K562 (cell line): ENCODE results near the gene TMC6. TPM values are rescaled to one million over a fixed set of nuclear protein-coding genes. Genes with fewer than 3 reads are reported as not detected.

Source experiments
- ATF1 ChIP-seq, 2 experiments: fragments of 450-650 bp in 1 of 2; IDR thresholded peaks; 2 replicates each; pipeline ENCODE4 v1.6.1; 2016; ENCODE audit warnings: missing compliant biosample characterization in 1 of 2, missing genetic modification characterization in 1 of 2
- BHLHE40 ChIP-seq: IDR thresholded peaks from 2 replicates; pipeline ENCODE4 v1.6.1; 2011; ENCODE audit warnings: low read length, improper control_type of control experiment
- CBX1 ChIP-seq: sonication (generic); IDR thresholded peaks from 2 replicates; pipeline ENCODE4 v1.6.1; 2016; ENCODE audit warnings: antibody characterized with exemption, low read depth, mild to moderate bottlenecking
- CBX5 ChIP-seq: IDR thresholded peaks from 2 replicates; pipeline ENCODE4 v1.6.1; 2014; ENCODE audit warnings: low read depth, borderline replicate concordance
- CHCHD3 ChIP-seq: fragments of 250-450 bp; sonication (Bioruptor Pico); IDR thresholded peaks from 2 replicates; pipeline ENCODE4 v2.1.2; 2022; ENCODE audit warnings: mild to moderate bottlenecking
- CREM ChIP-seq: IDR thresholded peaks from 2 replicates; pipeline ENCODE4 v1.6.1; 2014; ENCODE audit warnings: antibody characterized with exemption, low read depth
- GABPA ChIP-seq: fragments of 200-800 bp; sonication (Bioruptor generic); conservative IDR thresholded peaks from 2 replicates; pipeline ENCODE4 v1.6.1; 2016; ENCODE audit warnings: low read depth, missing genetic modification characterization, missing compliant biosample characterization
- NFRKB ChIP-seq: fragments of 450-650 bp; IDR thresholded peaks from 2 replicates; pipeline ENCODE4 v1.6.1; 2016; ENCODE audit warnings: low read depth
- PATZ1 ChIP-seq: fragments of 250-450 bp; sonication (Bioruptor Pico); IDR thresholded peaks from 2 replicates; pipeline ENCODE4 v1.5.0; 2020; ENCODE audit warnings: mild to moderate bottlenecking, borderline replicate concordance
- PML ChIP-seq: IDR thresholded peaks from 2 replicates; pipeline ENCODE4 v1.6.1; 2012; ENCODE audit warnings: low read length, inconsistent platforms
- SAP30 ChIP-seq: fragments of 200-600 bp; sonication (generic); IDR thresholded peaks from 2 replicates; pipeline ENCODE4 v1.6.1; 2012; ENCODE audit warnings: borderline replicate concordance, low read depth, mild to moderate bottlenecking, moderate library complexity, low read length, control low read depth, inconsistent platforms; ENCODE audit not compliant: insufficient read depth, poor library complexity, severe bottlenecking
- SP2 ChIP-seq: IDR thresholded peaks from 2 replicates; pipeline ENCODE4 v1.6.1; 2011; ENCODE audit warnings: mild to moderate bottlenecking, low read depth, low read length, moderate library complexity; ENCODE audit not compliant: poor library complexity, severe bottlenecking; ENCODE audit errors: extremely low read depth
- TAF1 ChIP-seq: IDR thresholded peaks from 2 replicates; pipeline ENCODE4 v1.6.1; 2011; ENCODE audit warnings: mild to moderate bottlenecking, low read length, moderate library complexity; ENCODE audit not compliant: insufficient read depth, control insufficient read depth, severe bottlenecking; ENCODE audit errors: extremely low read depth
- TEAD4 ChIP-seq, 2 experiments: sonication (generic) in 1 of 2; formaldehyde crosslinking in 1 of 2; IDR thresholded peaks; 2 replicates each; pipeline versions ENCODE4 v1.6.1 to v1.8.0; 2012 to 2022; ENCODE audit warnings: borderline replicate concordance in 1 of 2, inconsistent platforms in 1 of 2, low read length in 1 of 2, mild to moderate bottlenecking in 1 of 2, missing genetic modification reagents in 1 of 2
- VEZF1 ChIP-seq: fragments of 200-800 bp; sonication (Bioruptor generic); IDR thresholded peaks from 2 replicates; pipeline ENCODE4 v1.6.1; 2017; ENCODE audit warnings: missing genetic modification characterization, missing compliant biosample characterization
- YY1 ChIP-seq, 3 experiments: IDR thresholded peaks; 2 replicates each; pipeline ENCODE4 v1.6.1; 2011; ENCODE audit warnings: low read length in 2 of 3, mild to moderate bottlenecking in 2 of 3, moderate library complexity in 2 of 3, borderline replicate concordance in 1 of 3, control low read depth in 1 of 3, low read depth in 1 of 3; ENCODE audit not compliant: insufficient read depth in 3 of 3, insufficient replicate concordance in 2 of 3, control insufficient read depth in 1 of 3, insufficient read length in 1 of 3; ENCODE audit errors: extremely low read depth in 1 of 3
- ZBTB17 ChIP-seq: fragments of 450-650 bp; formaldehyde crosslinking; IDR thresholded peaks from 2 replicates; pipeline ENCODE4 v1.4.0; 2020; ENCODE audit warnings: mild to moderate bottlenecking
- ZNF740 ChIP-seq, 3 experiments: fragments of 200-800 bp in 1 of 3; sonication (Bioruptor generic) in 1 of 3; sonication (generic) in 1 of 3; formaldehyde crosslinking in 1 of 3; IDR thresholded peaks; 2 replicates each; pipeline versions ENCODE4 v1.6.1 to v1.8.0; 2016 to 2022; ENCODE audit warnings: mild to moderate bottlenecking in 2 of 3, missing compliant biosample characterization in 2 of 3, missing genetic modification characterization in 2 of 3, missing genetic modification reagents in 1 of 3
- polyA plus RNA-seq, 8 experiments: library from polyadenylated mRNA; depleted of rRNA in 4 of 8; stranded (reverse) in 5 of 8; unstranded in 3 of 8; fragments of >200 nt; fragmentation: Nextera tagmentation in 2 of 8; fragmentation: Illumina TruSeq in 1 of 8; extraction: Ambion mirVana in 2 of 8; extraction: Trizol in 1 of 8; gene quantifications; 2 replicates each; pipeline versions ENCODE4 v1.2.1 to v1.2.3, GENCODE V29; 2011 to 2014; ENCODE audit warnings: inconsistent platforms in 1 of 8, missing spikeins in 1 of 8
- total RNA-seq, 7 experiments: library from RNA; depleted of rRNA in 6 of 7; stranded (reverse); fragments of >200 nt in 6 of 7; fragmentation: Illumina TruSeq in 2 of 7; extraction: Trizol in 2 of 7; gene quantifications; 2 replicates each; pipeline versions ENCODE4 v1.2.1 to v1.2.3, GENCODE V29; 2011 to 2021; ENCODE audit warnings: low replicate concordance in 1 of 7
- TF ChIP-seq, protein P1 (sequence below): sonication (generic); formaldehyde crosslinking; IDR thresholded peaks from 2 replicates; pipeline ENCODE4 v1.8.0; 2022; ENCODE audit warnings: mild to moderate bottlenecking, low read depth, missing genetic modification reagents

Gene TMC6
- total and polyA plus RNA-seq, 9 of the 15 experiments (the other 6 are each of a cell fraction or from before 2014, with no cell fraction given): 4.1 to 351 (median 66.9) TPM

DNA sequence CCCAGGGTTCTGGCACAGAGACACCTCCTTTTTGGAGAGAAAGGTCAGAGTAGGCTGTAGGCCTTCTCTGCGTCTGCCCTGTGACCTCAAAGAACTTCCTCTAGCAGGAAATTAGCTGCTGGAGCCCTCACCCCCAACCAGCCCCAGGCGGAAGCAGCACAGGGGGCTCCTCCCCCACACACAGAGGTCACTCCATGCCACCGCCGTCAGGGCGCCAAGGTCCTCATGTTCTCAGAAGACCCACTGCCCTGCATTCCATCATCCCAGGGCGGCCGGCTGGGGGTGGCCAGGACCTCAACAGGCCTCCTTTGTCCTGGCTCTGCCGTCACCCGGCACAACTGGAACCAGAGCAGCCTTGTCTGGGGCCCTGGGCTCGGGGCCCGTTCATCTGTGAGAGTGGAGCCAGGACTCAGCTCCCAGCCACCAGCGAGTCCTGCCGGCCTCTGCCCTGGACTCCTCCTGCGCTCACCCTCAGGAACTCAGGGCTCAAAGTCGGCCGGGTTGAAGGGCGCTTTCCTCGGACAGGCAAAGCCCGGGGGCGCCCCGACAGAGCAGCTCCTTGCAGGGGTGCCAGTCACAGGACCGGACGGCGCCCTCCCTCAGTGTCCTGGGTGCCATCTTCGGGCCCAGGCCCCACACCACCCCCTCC is 1.2 kb downstream of the TMC6 start (continued):
- TF ChIP-seq NFRKB: 0 out of 2 replicates have a peak, but pooled peaks have one; percentile 52
- 0 out of 2 replicates have a peak, but pooled peaks have one; percentile 16 for TF ChIP-seq TEAD4 (IDR thresholded peaks at IDR 0.05; ENCODE audit: low read length)
- no peak for TF ChIP-seq TEAD4 (CRISPR knock-in tag; IDR thresholded peaks at IDR 0.05; ENCODE audit: borderline replicate concordance)
- 0 out of 2 replicates have a peak, but pooled peaks have one; percentile 3 for TF ChIP-seq BHLHE40
- TF ChIP-seq PML: peak; percentile 39; the same call in 1 of the 2 replicates
- peak; percentile 44 for TF ChIP-seq SAP30
- TF ChIP-seq, protein P1, sequence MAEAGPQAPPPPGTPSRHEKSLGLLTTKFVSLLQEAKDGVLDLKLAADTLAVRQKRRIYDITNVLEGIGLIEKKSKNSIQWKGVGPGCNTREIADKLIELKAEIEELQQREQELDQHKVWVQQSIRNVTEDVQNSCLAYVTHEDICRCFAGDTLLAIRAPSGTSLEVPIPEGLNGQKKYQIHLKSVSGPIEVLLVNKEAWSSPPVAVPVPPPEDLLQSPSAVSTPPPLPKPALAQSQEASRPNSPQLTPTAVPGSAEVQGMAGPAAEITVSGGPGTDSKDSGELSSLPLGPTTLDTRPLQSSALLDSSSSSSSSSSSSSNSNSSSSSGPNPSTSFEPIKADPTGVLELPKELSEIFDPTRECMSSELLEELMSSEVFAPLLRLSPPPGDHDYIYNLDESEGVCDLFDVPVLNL: no peak
- TF ChIP-seq CBX5: no peak
- peak; percentile 77 for TF ChIP-seq VEZF1
- TF ChIP-seq CBX1: peak; percentile 56; the same call in 1 of the 2 replicates
- no peak for TF ChIP-seq ATF1 (CRISPR knock-in tag; IDR thresholded peaks at IDR 0.05)
- peak; percentile 60 for TF ChIP-seq ATF1 (tag; IDR thresholded peaks at IDR 0.05)
- no peak for TF ChIP-seq SP2
- TF ChIP-seq CHCHD3 (CRISPR knock-in tag): no peak
- TF ChIP-seq ZNF740 (CRISPR knock-in tag; IDR thresholded peaks at IDR 0.05): 0 out of 2 replicates have a peak, but pooled peaks have one; percentile 37
- no peak for TF ChIP-seq ZNF740 (tag; IDR thresholded peaks at IDR 0.05)
- TF ChIP-seq YY1 (IDR thresholded peaks at IDR 0.05; ENCODE audit: borderline replicate concordance in 1 of 3, control insufficient read depth in 1 of 3, extremely low read depth in 1 of 3, insufficient read depth in 3 of 3, insufficient read length in 1 of 3, insufficient replicate concordance in 2 of 3, low read depth in 1 of 3, low read length in 2 of 3): peak in 1 of 3 experiments; percentile 29
- TF ChIP-seq PATZ1 (CRISPR knock-in tag): 0 out of 2 replicates have a peak, but pooled peaks have one; percentile 57
- TF ChIP-seq CREM: peak; percentile 47
- peak; percentile 85 for TF ChIP-seq GABPA
- TF ChIP-seq TAF1: peak; percentile 56
- 0 out of 2 replicates have a peak, but pooled peaks have one; percentile 21 for TF ChIP-seq ZBTB17 (CRISPR knock-in tag)
